ENCODE results near the gene CKB. TPM values are rescaled to one million over a fixed set of nuclear protein-coding genes. Genes with fewer than 3 reads are reported as not detected.

The CKB gene
- total and polyA plus RNA-seq, 10 donors, result 8.0 to 28.4 (median 16.1) TPM

- Histone ChIP-seq H3K4me1 (peaks cover under 1 to 46% (median 25%) of the 10 kb centered on the region in 6 donors), H3K36me3 (peaks cover 0 to 30% (median 0%) of the 10 kb centered on the region in 6 donors), H3K27ac (peak overlapping the region in 4 of 8 donors; percentile 10 to 61 (median 48)), H3K27me3 (replicated peaks in 1 of 7) (no peaks in the 10 kb centered on the region), H3K9me3 (no peaks in the 10 kb centered on the region), H3K4me3 (no peak overlapping the region)
- intact Hi-C loops (cut with DNase I; ENCODE audit: low total_unique reads), result loop anchor here (5.0 kb wide), 1 partner anchor 35 kb away; no protein-coding TSS in a partner anchor
- 66 to 80% (median 78%) methylated on average over 16 to 18 of the region's 18 CpGs for WGBS, 5 donors
- TF ChIP-seq POLR2A (IDR thresholded peaks at IDR 0.05), result no peak
- TF ChIP-seq CTCF (IDR thresholded peaks at IDR 0.05 in 8 of 11, conservative IDR thresholded peaks at IDR 0.05 in 3 of 11), result no peak
- no peak for TF ChIP-seq POLR2AphosphoS5 (IDR thresholded peaks at IDR 0.05)
- no peak for DNase-seq
Observed at GRCh38 chr14:103552011-103552845, 29.6 kb upstream of the CKB start.

- no peak for TF ChIP-seq POLR2A (IDR thresholded peaks at IDR 0.05)
- peak in 1 of 3 donors; percentile 50 for TF ChIP-seq POLR2AphosphoS5 (IDR thresholded peaks at IDR 0.05)
- peaks cover 0 to 46% (median 23%) of the 10 kb centered on the region in 6 donors for H3K4me1 ChIP-seq
- H3K36me3 ChIP-seq, result peaks cover 0 to 23% (median 0%) of the 10 kb centered on the region in 6 donors
- no peaks in the 10 kb centered on the region for H3K27me3 ChIP-seq (replicated peaks in 1 of 7)
- H3K4me3 ChIP-seq, result no peak overlapping the region
- peak overlapping the region in 3 of 8 donors; percentile 41 to 61 (median 55) for H3K27ac ChIP-seq
- H3K9me3 ChIP-seq, result no peaks in the 10 kb centered on the region
- WGBS, 5 donors, result 79 to 87% (median 81%) methylated on average over 13 to 17 of the region's 17 CpGs
- DNase-seq, result peak; percentile 73
- intact Hi-C loops (cut with DNase I; ENCODE audit: low total_unique reads), result loop anchor here (5.0 kb wide), 1 partner anchor 34 kb away; no protein-coding TSS in a partner anchor
Observed at GRCh38 chr14:103551338-103551762, 28.7 kb upstream of the CKB start.

- TF ChIP-seq CTCF (IDR thresholded peaks at IDR 0.05 in 8 of 11, conservative IDR thresholded peaks at IDR 0.05 in 3 of 11), result no peak
- no peak for TF ChIP-seq POLR2AphosphoS5 (IDR thresholded peaks at IDR 0.05)
- TF ChIP-seq POLR2A (IDR thresholded peaks at IDR 0.05), result no peak
- H3K9me3 ChIP-seq, result no peaks in the 10 kb centered on the region
- 84 to 93% (median 90%) methylated on average over 15 to 22 of the region's 22 CpGs for WGBS, 5 donors
- H3K4me1 ChIP-seq, result peaks cover 0 to 43% (median 21%) of the 10 kb centered on the region in 6 donors
- H3K4me3 ChIP-seq, result no peak overlapping the region
- H3K27me3 ChIP-seq (replicated peaks in 1 of 7), result no peaks in the 10 kb centered on the region
- H3K27ac ChIP-seq, result peak overlapping the region in 3 of 8 donors; percentile 11 to 61 (median 41)
- H3K36me3 ChIP-seq, result peaks cover 0 to 17% (median 0%) of the 10 kb centered on the region in 6 donors
- intact Hi-C loops (cut with DNase I; ENCODE audit: low total_unique reads), result loop anchor here (5.0 kb wide), 1 partner anchor 33 kb away; no protein-coding TSS in a partner anchor
- DNase-seq, result peak; percentile 56
Observed at GRCh38 chr14:103550451-103551337, 28.1 kb upstream of the CKB start.
